HG02981 (cell line): Measurements from ENCODE around the gene VWCE.
"Not testable (repeated sequence)": the region's sequence is repeated elsewhere in the genome, so short reads cannot be mapped to it uniquely, and the experiment has no call there.

ENCODE experiments used
- ATAC-seq: cut with Tn5 transposase; IDR thresholded peaks from one replicate; pipeline ENCODE4 v1.9.1; 2021; ENCODE audit warnings: mild to moderate bottlenecking, moderate library complexity; ENCODE audit not compliant: unreplicated experiment

The VWCE gene

GRCh38 chr11:61219016-61219415 is 76.1 kb downstream of the VWCE start:
- ATAC-seq = not testable (repeated sequence)

GRCh38 chr11:61218306-61218705 is 76.8 kb downstream of the VWCE start:
- ATAC-seq = not testable (repeated sequence)

GRCh38 chr11:61213711-61214324 is 81.3 kb downstream of the VWCE start:
- ATAC-seq = not testable (repeated sequence)

- not testable (repeated sequence) for ATAC-seq
These were observed 82.9 kb downstream of the VWCE start for GRCh38 chr11:61212202-61212601.

- ATAC-seq = not testable (repeated sequence)
These were observed 83.7 kb downstream of the VWCE start for GRCh38 chr11:61211327-61211952.

GRCh38 chr11:61210629-61211028 is 84.5 kb downstream of the VWCE start:
- ATAC-seq = not testable (repeated sequence)
